Stimulated activated CD4-positive, alpha-beta T cell treated with anti-CD3 and anti-CD28 coated beads, Interleukin-2, amount 100 ng/mL, for 24 hours (primary cell): ENCODE measurements around the gene RGS7.
"Not testable (repeated sequence)": the region's sequence is repeated elsewhere in the genome, so short reads cannot be mapped to it uniquely, and the experiment has no call there.

ENCODE experiments used
- DNase-seq, 2 donors: peaks; one replicate each; pipeline ENCODE4 v3.0.0-alpha.2; 2020

RGS7 gene

GRCh38 chr1:240762471-240762987 is 594.5 kb downstream of the RGS7 start:
- not testable (repeated sequence) for DNase-seq

GRCh38 chr1:240758777-240759176 is 598.2 kb downstream of the RGS7 start:
- not testable (repeated sequence) for DNase-seq

GRCh38 chr1:240758296-240758695 is 598.7 kb downstream of the RGS7 start:
- no peak for DNase-seq

- DNase-seq, result no peak
These were observed 609.1 kb downstream of the RGS7 start for GRCh38 chr1:240747907-240748306.

GRCh38 chr1:240743705-240744104 is 613.3 kb downstream of the RGS7 start:
- DNase-seq, result no peak

- no peak for DNase-seq
These were observed 617.3 kb downstream of the RGS7 start for GRCh38 chr1:240739754-240740153.

GRCh38 chr1:240739139-240739538 is 617.9 kb downstream of the RGS7 start:
- no peak for DNase-seq

GRCh38 chr1:240737766-240738265 is 619.2 kb downstream of the RGS7 start:
- DNase-seq, result no peak

- no peak for DNase-seq
These were observed 619.7 kb downstream of the RGS7 start for GRCh38 chr1:240737298-240737697.

- not testable (repeated sequence) for DNase-seq
These were observed 622.3 kb downstream of the RGS7 start for GRCh38 chr1:240734705-240735104.

GRCh38 chr1:240734001-240734400 is 623.0 kb downstream of the RGS7 start:
- no peak for DNase-seq

GRCh38 chr1:240732390-240732789 is 624.6 kb downstream of the RGS7 start:
- DNase-seq, result no peak
